Upper lobe of left lung (tissue), 6 donors: ENCODE measurements around the gene SPINDOC. TPM values are rescaled to one million over a fixed set of nuclear protein-coding genes. Genes with fewer than 3 reads are reported as not detected.
"Not testable (repeated sequence)": the region's sequence is repeated elsewhere in the genome, so short reads cannot be mapped to it uniquely, and the experiment has no call there.

ENCODE experiments used
- ATAC-seq, 2 donors: fragments of 200-7000 bp; cut with Tn5 transposase; one replicate each; pipeline ENCODE4 v1.9.1; 2022; ENCODE audit warnings: mild to moderate bottlenecking in 2 of 2, moderate library complexity in 2 of 2; ENCODE audit not compliant: low FRiP score in 2 of 2
- DNase-seq, 2 donors: peaks; one replicate each; pipeline ENCODE4 v3.0.0-alpha.2; 2019 to 2020
- H3K27ac ChIP-seq, 4 donors: fragments of 200-600 bp; sonication (generic); one replicate each; pipeline ENCODE4 v1.5.1; 2016 to 2019
- H3K27me3 ChIP-seq, 4 donors: fragments of 200-600 bp; sonication (generic); one replicate each; pipeline ENCODE4 v1.5.1; 2017 to 2019
- H3K36me3 ChIP-seq, 4 donors: fragments of 200-600 bp; sonication (generic); one replicate each; pipeline ENCODE4 v1.5.1; 2016 to 2019
- H3K4me1 ChIP-seq, 4 donors: fragments of 200-600 bp; sonication (generic); one replicate each; pipeline ENCODE4 v1.5.1; 2018 to 2019
- H3K4me3 ChIP-seq, 4 donors: fragments of 200-600 bp; sonication (generic); one replicate each; pipeline ENCODE4 v1.5.1; 2017 to 2019; ENCODE audit warnings: mild to moderate bottlenecking in 2 of 4, moderate library complexity in 1 of 4
- H3K9me3 ChIP-seq, 4 donors: fragments of 200-600 bp; sonication (generic); one replicate each; pipeline ENCODE4 v1.5.1; 2018 to 2019
- CTCF ChIP-seq, 6 experiments: fragments of 450-650 bp in 4 of 6; fragments of 200-600 bp in 2 of 6; sonication (generic) in 2 of 6; IDR thresholded peaks; one replicate each; pipeline ENCODE4 v1.5.1; 2016 to 2019; ENCODE audit warnings: antibody characterized with exemption in 6 of 6
- EP300 ChIP-seq, 4 donors: sonication (generic); formaldehyde crosslinking; IDR thresholded peaks; one replicate each; pipeline ENCODE4 v1.5.1; 2017; ENCODE audit warnings: antibody characterized with exemption in 4 of 4, control low read depth in 2 of 4
- POLR2A ChIP-seq, 4 donors: fragments of 450-650 bp; IDR thresholded peaks; one replicate each; pipeline ENCODE4 v1.5.1; 2016 to 2017; ENCODE audit warnings: antibody characterized with exemption in 4 of 4, mild to moderate bottlenecking in 2 of 4
- POLR2AphosphoS5 ChIP-seq, 2 donors: sonication (generic); formaldehyde crosslinking; IDR thresholded peaks; one replicate each; pipeline ENCODE4 v1.5.1; 2017; ENCODE audit warnings: antibody characterized with exemption in 2 of 2
- WGBS, 2 donors: methylation state at CpG; one replicate each; pipeline ENCODE4 v1.1.5; 2017 to 2018; 5-methylcytosine and 5-hydroxymethylcytosine counted together
- total RNA-seq, 6 donors: library from RNA; depleted of rRNA in 4 of 6; stranded (reverse); fragments of >200 nt in 4 of 6; gene quantifications; one replicate each; pipeline versions ENCODE4 v1.1.0 to v1.2.1, GENCODE V29; 2016 to 2021
- donor health status: DM: no; HTN: no; CAD: no; lungs with moderate emphysema.
- donor health status: DM: no; HTN: yes; CAD: no; lungs with severe emphysema.

SPINDOC gene
- total RNA-seq, 6 donors from 2014 or later, result 9.0 to 22.5 (median 16.3) TPM

- H3K4me3 ChIP-seq, result peak within 1 kb of the TSS; percentile 93 to 97 (median 94)
- 0% methylated on average over 32 of the region's 113 CpGs; no CpG with 5 or more reads in 1 of the 2 donors for WGBS, 2 donors
- no peaks in the 10 kb centered on the region for H3K27me3 ChIP-seq
- DNase-seq (peak; percentile 58 to 93), ATAC-seq (peak; percentile 8 to 69)
- no peaks in the 10 kb centered on the region for H3K9me3 ChIP-seq
- H3K4me1 ChIP-seq, result peaks cover 12 to 48% (median 24%) of the 10 kb centered on the region in 4 donors
- H3K27ac ChIP-seq, result peak within 1 kb of the TSS; percentile 64 to 90 (median 75)
- peaks cover 0 to 7% (median 3%) of the 10 kb centered on the region in 4 donors for H3K36me3 ChIP-seq
- TF ChIP-seq POLR2AphosphoS5 (IDR thresholded peaks at IDR 0.05) (no peak), CTCF (IDR thresholded peaks at IDR 0.05) (peak; percentile 92 to 100 (median 96))
Observed at GRCh38 chr11:63768237-63769041, 44.8 kb upstream of the SPINDOC start, which contains the start of gene ZFTA. ZFTA (minus strand) TSS chr11:63768775; CDS start chr11:63768622, 153 bp downstream.

DNA sequence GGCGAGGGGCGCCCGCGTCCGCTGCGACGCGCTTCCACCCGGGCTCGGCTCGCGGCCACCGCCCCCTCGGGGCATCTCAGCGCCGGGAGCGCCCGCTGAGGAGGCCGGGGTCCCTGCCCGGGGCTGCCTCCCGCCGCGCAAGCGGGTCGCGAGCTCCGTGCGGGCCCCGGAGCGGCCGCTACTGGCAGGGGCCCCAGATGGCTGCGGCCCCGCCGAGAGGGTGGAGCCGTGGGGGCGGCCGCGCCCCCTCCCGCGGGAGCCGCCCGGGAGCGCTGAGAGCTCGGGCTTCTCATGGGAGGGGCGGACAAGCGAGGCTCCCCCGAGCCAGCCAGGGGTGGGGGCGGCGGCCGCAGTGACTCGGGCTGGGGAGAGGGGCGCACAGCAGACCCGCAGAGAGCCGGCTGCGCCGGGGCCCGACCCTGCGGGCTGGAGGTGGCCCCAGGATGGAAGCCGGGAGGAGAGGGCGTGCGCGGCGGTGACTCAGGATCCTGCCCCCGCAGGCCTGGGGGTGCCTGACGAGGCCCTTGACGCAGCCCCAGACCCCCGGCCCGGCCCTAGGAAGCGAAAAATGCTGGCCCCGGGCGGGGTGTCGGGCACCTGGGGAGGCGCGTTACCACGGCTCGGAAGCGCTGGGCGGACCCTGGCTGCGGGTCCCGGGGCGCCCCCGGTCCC, 44.1 kb upstream of the SPINDOC start:
- H3K4me1 ChIP-seq, result peaks cover 12 to 47% (median 24%) of the 10 kb centered on the region in 4 donors
- H3K4me3 ChIP-seq, result peak overlapping the region; percentile 81 to 97 (median 94)
- ATAC-seq, result peak in 1 of 2 donors; percentile 57
- DNase-seq, result peak in 1 of 2 donors; percentile 91
- H3K9me3 ChIP-seq, result no peaks in the 10 kb centered on the region
- peaks cover 0 to 4% (median 2%) of the 10 kb centered on the region in 4 donors for H3K36me3 ChIP-seq
- WGBS, 2 donors, result 2% methylated on average over 36 of the region's 82 CpGs; no CpG with 5 or more reads in 1 of the 2 donors
- TF ChIP-seq EP300 (IDR thresholded peaks at IDR 0.05) (no peak), POLR2AphosphoS5 (IDR thresholded peaks at IDR 0.05) (no peak), CTCF (IDR thresholded peaks at IDR 0.05) (peak in 2 of 6 experiments; percentile 9 to 26), POLR2A (IDR thresholded peaks at IDR 0.05) (peak in 1 of 4 donors; percentile 40)
- no peaks in the 10 kb centered on the region for H3K27me3 ChIP-seq
- H3K27ac ChIP-seq, result peak overlapping the region; percentile 49 to 90 (median 64)

- H3K27ac ChIP-seq, result peak overlapping the region; percentile 49 to 90 (median 64)
- TF ChIP-seq POLR2A (IDR thresholded peaks at IDR 0.05), result no peak
- TF ChIP-seq CTCF (IDR thresholded peaks at IDR 0.05), result no peak
- TF ChIP-seq POLR2AphosphoS5 (IDR thresholded peaks at IDR 0.05), result no peak
- TF ChIP-seq EP300 (IDR thresholded peaks at IDR 0.05), result no peak
- peaks cover 0 to 1% (median 0%) of the 10 kb centered on the region in 4 donors for H3K36me3 ChIP-seq
- H3K4me1 ChIP-seq, result peaks cover 12 to 47% (median 24%) of the 10 kb centered on the region in 4 donors
- no peak for ATAC-seq
- DNase-seq, result no peak
- no peaks in the 10 kb centered on the region for H3K27me3 ChIP-seq
- 14 to 17% methylated on average over 16 to 33 of the region's 35 CpGs for WGBS, 2 donors
- peak overlapping the region; percentile 81 to 97 (median 94) for H3K4me3 ChIP-seq
- H3K9me3 ChIP-seq, result no peaks in the 10 kb centered on the region
Observed at GRCh38 chr11:63769714-63770455, 43.4 kb upstream of the SPINDOC start.

GRCh38 chr11:63770763-63771162, 42.5 kb upstream of the SPINDOC start:
- ATAC-seq (no peak), DNase-seq (peak in 1 of 2 donors; percentile 47)
- peaks cover 12 to 47% (median 24%) of the 10 kb centered on the region in 4 donors for H3K4me1 ChIP-seq
- TF ChIP-seq POLR2AphosphoS5 (IDR thresholded peaks at IDR 0.05) (no peak), POLR2A (IDR thresholded peaks at IDR 0.05) (no peak), CTCF (IDR thresholded peaks at IDR 0.05) (no peak), EP300 (IDR thresholded peaks at IDR 0.05) (no peak)
- no peaks in the 10 kb centered on the region for H3K36me3 ChIP-seq
- 79 to 85% methylated on average over 7 of the region's 7 CpGs for WGBS, 2 donors
- H3K9me3 ChIP-seq, result no peaks in the 10 kb centered on the region
- H3K27ac ChIP-seq, result peak overlapping the region in 1 of 4 donors; percentile 30
- H3K4me3 ChIP-seq, result no peak overlapping the region
- no peaks in the 10 kb centered on the region for H3K27me3 ChIP-seq

DNA sequence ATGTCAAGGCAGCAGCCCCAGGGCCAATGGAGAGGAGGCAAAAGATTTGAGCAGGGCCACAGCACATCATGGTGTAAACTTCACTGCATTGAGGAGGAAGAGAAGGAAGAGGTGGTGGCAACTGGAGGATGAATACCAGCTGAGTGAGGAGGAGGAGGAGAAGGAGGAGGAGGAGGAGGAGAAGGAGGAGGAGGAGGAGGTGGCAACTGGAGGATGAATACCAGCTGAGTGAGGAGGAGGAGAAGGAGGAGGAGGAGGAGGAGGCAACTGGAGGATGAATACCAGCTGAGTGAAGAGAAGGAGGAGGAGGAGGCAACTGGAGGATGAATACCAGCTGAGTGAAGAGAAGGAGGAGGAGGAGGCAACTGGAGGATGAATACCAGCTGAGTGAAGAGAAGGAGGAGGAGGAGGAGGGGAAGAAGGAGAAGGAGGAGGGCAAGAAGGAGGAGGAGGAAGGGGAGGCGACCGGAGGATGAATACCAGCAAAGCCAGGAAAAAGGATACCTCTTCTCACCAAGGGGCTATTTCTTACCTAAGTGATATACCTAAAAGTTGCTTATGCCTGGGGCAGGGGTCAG, 41.4 kb upstream of the SPINDOC start:
- H3K27me3 ChIP-seq, H3K9me3 ChIP-seq, DNase-seq, ATAC-seq, H3K36me3 ChIP-seq, H3K27ac ChIP-seq, H3K4me3 ChIP-seq: not testable (repeated sequence)
- peaks cover 10 to 36% (median 22%) of the 10 kb centered on the region in 4 donors for H3K4me1 ChIP-seq
- 93% methylated on average over 2 of the region's 2 CpGs for WGBS, 2 donors
